Breast epithelium (tissue), 4 donors: ENCODE results near the gene ANKDD1A. TPM values are rescaled to one million over a fixed set of nuclear protein-coding genes. Genes with fewer than 3 reads are reported as not detected.

Experiments used
- DNase-seq, 2 donors: peaks; one replicate each; pipeline ENCODE4 v3.0.0-alpha.2; 2019; ENCODE audit warnings: low spot score in 2 of 2
- H3K27ac ChIP-seq, 2 donors: fragments of 200-600 bp; sonication (generic) in 1 of 2; one replicate each; pipeline ENCODE4 v1.5.1; 2016 to 2019; ENCODE audit warnings: mild to moderate bottlenecking in 1 of 2
- H3K27me3 ChIP-seq, 2 donors: fragments of 200-600 bp; sonication (generic) in 1 of 2; one replicate each; pipeline versions ENCODE4 v1.5.1 to v1.6.0; 2017 to 2019; ENCODE audit warnings: control low read depth in 1 of 2, mild to moderate bottlenecking in 1 of 2
- H3K36me3 ChIP-seq: fragments of 200-600 bp; one replicate; pipeline ENCODE4 v1.5.1; 2019
- H3K4me1 ChIP-seq, 2 donors: fragments of 200-600 bp; sonication (generic); one replicate each; pipeline ENCODE4 v1.5.1; 2016 to 2019; ENCODE audit warnings: control low read depth in 1 of 2
- H3K4me3 ChIP-seq, 3 donors: fragments of 200-600 bp; sonication (generic); 1 replicate in 2 of 3; 2 replicates in 1 of 3; pipeline ENCODE4 v1.5.1; 2016 to 2019; ENCODE audit warnings: mild to moderate bottlenecking in 3 of 3, moderate library complexity in 2 of 3
- H3K9me3 ChIP-seq, 2 donors: fragments of 200-600 bp; sonication (generic) in 1 of 2; one replicate each; pipeline ENCODE4 v1.5.1; 2016 to 2019; ENCODE audit warnings: control low read depth in 1 of 2
- CTCF ChIP-seq, 3 donors: fragments of 450-650 bp; IDR thresholded peaks; one replicate each; pipeline ENCODE4 v1.5.1; 2016 to 2017; ENCODE audit warnings: antibody characterized with exemption in 3 of 3, mild to moderate bottlenecking in 3 of 3, moderate library complexity in 3 of 3
- POLR2A ChIP-seq: fragments of 450-650 bp; IDR thresholded peaks from one replicate; pipeline ENCODE4 v1.6.1; 2016; ENCODE audit warnings: antibody characterized with exemption, mild to moderate bottlenecking, moderate library complexity
- POLR2AphosphoS5 ChIP-seq, 3 donors: sonication (generic); formaldehyde crosslinking; IDR thresholded peaks; one replicate each; pipeline ENCODE4 v1.6.1; 2017; ENCODE audit warnings: antibody characterized with exemption in 3 of 3
- intact Hi-C: fragments of 100-400 bp; cut with DNase I; formaldehyde crosslinking; loops from one replicate; pipeline ENCODE4 v1.15.1; 2023; ENCODE audit warnings: low total_unique reads
- total RNA-seq, 3 donors: library from RNA; depleted of rRNA; stranded (reverse); fragments of >200 nt; gene quantifications; one replicate each; pipeline ENCODE4 v1.1.0, GENCODE V29; 2016

Gene ANKDD1A
- total RNA-seq, 3 donors from 2014 or later = 3.2 to 7.8 (median 7.2) TPM

GRCh38 chr15:64865126-64865997, 46.3 kb upstream of the ANKDD1A start:
- no peak for DNase-seq
- Histone ChIP-seq H3K4me1 (no peaks in the 10 kb centered on the region), H3K27ac (peak overlapping the region in 1 of 2 donors; percentile 32), H3K27me3 (no peaks in the 10 kb centered on the region), H3K9me3 (no peaks in the 10 kb centered on the region), H3K4me3 (no peak overlapping the region), H3K36me3 (no peaks in the 10 kb centered on the region)
- intact Hi-C loops = no loop called here
- no peak for TF ChIP-seq POLR2AphosphoS5 (IDR thresholded peaks at IDR 0.05)
- no peak for TF ChIP-seq POLR2A
- no peak for TF ChIP-seq CTCF (IDR thresholded peaks at IDR 0.05)

GRCh38 chr15:64865998-64866520, 45.6 kb upstream of the ANKDD1A start:
- Histone ChIP-seq H3K27me3 (no peaks in the 10 kb centered on the region), H3K27ac (peak overlapping the region in 1 of 2 donors; percentile 32), H3K36me3 (no peaks in the 10 kb centered on the region), H3K9me3 (no peaks in the 10 kb centered on the region), H3K4me3 (no peak overlapping the region), H3K4me1 (no peaks in the 10 kb centered on the region)
- TF ChIP-seq CTCF (IDR thresholded peaks at IDR 0.05) (no peak), POLR2A (no peak), POLR2AphosphoS5 (IDR thresholded peaks at IDR 0.05) (no peak)
- intact Hi-C loops = no loop called here
- DNase-seq = no peak

- Histone ChIP-seq H3K27me3 (no peaks in the 10 kb centered on the region), H3K36me3 (no peaks in the 10 kb centered on the region), H3K27ac (no peak overlapping the region), H3K4me3 (no peak overlapping the region), H3K4me1 (no peaks in the 10 kb centered on the region), H3K9me3 (no peaks in the 10 kb centered on the region)
- TF ChIP-seq POLR2AphosphoS5 (IDR thresholded peaks at IDR 0.05) (no peak), POLR2A (no peak), CTCF (IDR thresholded peaks at IDR 0.05) (no peak)
- no peak for DNase-seq
- intact Hi-C loops = no loop called here
Measured at GRCh38 chr15:64869501-64869900, 42.2 kb upstream of the ANKDD1A start.

- H3K4me1 ChIP-seq = no peaks in the 10 kb centered on the region
- peak overlapping the region in 1 of 2 donors; percentile 12 for H3K27ac ChIP-seq
- TF ChIP-seq POLR2AphosphoS5 (IDR thresholded peaks at IDR 0.05) (no peak), POLR2A (no peak), CTCF (IDR thresholded peaks at IDR 0.05) (no peak)
- no peak overlapping the region for H3K4me3 ChIP-seq
- DNase-seq = no peak
- intact Hi-C loops = no loop called here
- no peaks in the 10 kb centered on the region for H3K9me3 ChIP-seq
- H3K36me3 ChIP-seq = no peaks in the 10 kb centered on the region
- H3K27me3 ChIP-seq = no peaks in the 10 kb centered on the region
Measured at GRCh38 chr15:64870353-64870752, 41.3 kb upstream of the ANKDD1A start.

- no peaks in the 10 kb centered on the region for H3K27me3 ChIP-seq
- intact Hi-C loops = no loop called here
- no peak for TF ChIP-seq CTCF (IDR thresholded peaks at IDR 0.05)
- no peak for TF ChIP-seq POLR2AphosphoS5 (IDR thresholded peaks at IDR 0.05)
- TF ChIP-seq POLR2A = no peak
- no peak overlapping the region for H3K27ac ChIP-seq
- no peak for DNase-seq
- H3K9me3 ChIP-seq = no peaks in the 10 kb centered on the region
- H3K4me1 ChIP-seq = no peaks in the 10 kb centered on the region
- no peaks in the 10 kb centered on the region for H3K36me3 ChIP-seq
- no peak overlapping the region for H3K4me3 ChIP-seq
Measured at GRCh38 chr15:64875641-64876223, 36.0 kb upstream of the ANKDD1A start.
